ENCODE measurements around the gene CALY. TPM values are rescaled to one million over a fixed set of nuclear protein-coding genes. Genes with fewer than 3 reads are reported as not detected.

CALY gene
- total RNA-seq, 3 donors from 2014 or later (not counting 1 experiment from before 2014, with no cell fraction given), result not detected

DNA sequence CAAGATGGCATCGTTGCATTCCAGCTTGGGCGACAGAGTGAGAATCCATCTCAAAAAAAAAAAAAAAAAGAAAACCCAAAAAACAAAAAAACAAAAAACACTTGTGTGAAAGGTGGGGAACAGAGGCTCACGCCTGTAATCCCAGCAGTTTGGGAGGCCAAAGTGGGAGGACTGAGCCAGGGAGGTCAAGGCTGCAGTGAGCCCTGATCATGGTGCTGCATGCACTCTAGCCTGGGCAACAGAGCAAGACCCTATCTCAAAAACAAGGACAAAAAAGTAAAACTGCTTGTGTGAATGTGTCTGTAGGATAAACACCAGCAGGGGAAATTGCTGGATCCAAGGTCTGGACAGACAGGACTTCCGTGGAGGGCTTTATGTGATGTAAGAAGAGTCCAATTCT lies 46.9 kb upstream of the CALY start:
- intact Hi-C loops (cut with micrococcal nuclease), result no loop called here
- peaks cover under 1 to 9% of the 10 kb centered on the region in 2 donors for H3K4me1 Mint-ChIP-seq

GRCh38 chr10:133381036-133381435 lies 44.3 kb upstream of the CALY start:
- H3K4me1 Mint-ChIP-seq, result peaks cover 0 to 14% of the 10 kb centered on the region in 2 donors
- no peak for TF ChIP-seq CTCF (IDR thresholded peaks at IDR 0.05)
- H3K27ac Mint-ChIP-seq, result no peak overlapping the region
- no peaks in the 10 kb centered on the region for H3K9me3 ChIP-seq (ENCODE audit: control insufficient read depth, insufficient read depth, low read length)
- peaks cover 36% of the 10 kb centered on the region for H3K4me1 ChIP-seq (ENCODE audit: control insufficient read depth, insufficient read depth, low read length)
- H3K27ac ChIP-seq (ENCODE audit: low read length), result no peak overlapping the region
- H3K9me3 Mint-ChIP-seq, result no peaks in the 10 kb centered on the region
- H3K27me3 Mint-ChIP-seq (ENCODE audit: low read depth in 2 of 2), result no peaks in the 10 kb centered on the region
- ATAC-seq (no peak), DNase-seq (no peak)
- peaks cover 4% of the 10 kb centered on the region for H3K36me3 ChIP-seq (ENCODE audit: control insufficient read depth, insufficient read depth, low read length)
- 42% methylated on average over 8 of the region's 8 CpGs for WGBS (ENCODE audit: insufficient coverage)
- H3K4me3 ChIP-seq (ENCODE audit: low read length), result no peak overlapping the region
- no peak overlapping the region for H3K4me3 Mint-ChIP-seq
- intact Hi-C loops (cut with micrococcal nuclease), result no loop called here
- H3K36me3 Mint-ChIP-seq, result no peaks in the 10 kb centered on the region
- H3K27me3 ChIP-seq (ENCODE audit: control insufficient read depth, insufficient read depth, low read length), result no peaks in the 10 kb centered on the region

More for the DNA sequence above, 46.9 kb upstream of the CALY start:
- H3K36me3 ChIP-seq (ENCODE audit: control insufficient read depth, insufficient read depth, low read length), result peaks cover 4% of the 10 kb centered on the region
- no peaks in the 10 kb centered on the region for H3K9me3 ChIP-seq (ENCODE audit: control insufficient read depth, insufficient read depth, low read length)
- H3K4me3 Mint-ChIP-seq, result no peak overlapping the region
- H3K4me1 ChIP-seq (ENCODE audit: control insufficient read depth, insufficient read depth, low read length), result peaks cover 28% of the 10 kb centered on the region
- 98% methylated on average over 2 of the region's 4 CpGs for WGBS (ENCODE audit: insufficient coverage)
- H3K27me3 ChIP-seq (ENCODE audit: control insufficient read depth, insufficient read depth, low read length), result no peaks in the 10 kb centered on the region
- TF ChIP-seq CTCF (IDR thresholded peaks at IDR 0.05), result no peak
- H3K4me3 ChIP-seq (ENCODE audit: low read length), result no peak overlapping the region
- H3K27me3 Mint-ChIP-seq (ENCODE audit: low read depth in 2 of 2), result no peaks in the 10 kb centered on the region
- no peaks in the 10 kb centered on the region for H3K9me3 Mint-ChIP-seq
- ATAC-seq, result no peak
- H3K27ac Mint-ChIP-seq, result no peak overlapping the region
- no peak overlapping the region for H3K27ac ChIP-seq (ENCODE audit: low read length)
- DNase-seq, result no peak
- H3K36me3 Mint-ChIP-seq, result no peaks in the 10 kb centered on the region

GRCh38 chr10:133379801-133380666 lies 43.3 kb upstream of the CALY start:
- H3K27ac Mint-ChIP-seq, result peak overlapping the region in 1 of 2 donors; percentile 72
- peaks cover 0 to 14% of the 10 kb centered on the region in 2 donors for H3K4me1 Mint-ChIP-seq
- DNase-seq (no peak), ATAC-seq (no peak)
- no peaks in the 10 kb centered on the region for H3K9me3 ChIP-seq (ENCODE audit: control insufficient read depth, insufficient read depth, low read length)
- no peaks in the 10 kb centered on the region for H3K27me3 Mint-ChIP-seq (ENCODE audit: low read depth in 2 of 2)
- peak overlapping the region; percentile 80 for H3K4me3 Mint-ChIP-seq
- TF ChIP-seq CTCF (IDR thresholded peaks at IDR 0.05), result no peak
- no peaks in the 10 kb centered on the region for H3K9me3 Mint-ChIP-seq
- no peaks in the 10 kb centered on the region for H3K36me3 Mint-ChIP-seq
- H3K4me3 ChIP-seq (ENCODE audit: low read length), result peak overlapping the region; percentile 21
- peaks cover 36% of the 10 kb centered on the region for H3K4me1 ChIP-seq (ENCODE audit: control insufficient read depth, insufficient read depth, low read length)
- H3K27ac ChIP-seq (ENCODE audit: low read length), result no peak overlapping the region
- H3K36me3 ChIP-seq (ENCODE audit: control insufficient read depth, insufficient read depth, low read length), result peaks cover 4% of the 10 kb centered on the region
- intact Hi-C loops (cut with micrococcal nuclease), result no loop called here
- no peaks in the 10 kb centered on the region for H3K27me3 ChIP-seq (ENCODE audit: control insufficient read depth, insufficient read depth, low read length)
- 92% methylated on average over 36 of the region's 36 CpGs for WGBS (ENCODE audit: insufficient coverage)
